HepG2 (cell line): ENCODE data around the gene CAP2. TPM values are rescaled to one million over a fixed set of nuclear protein-coding genes. Genes with fewer than 3 reads are reported as not detected.

Experiments
- GATAD2A ChIP-seq: IDR thresholded peaks from 2 replicates; pipeline ENCODE4 v1.6.1; 2016
- GTF3A ChIP-seq: sonication (generic); formaldehyde crosslinking; conservative IDR thresholded peaks from 2 replicates; pipeline ENCODE4 v1.4.0; 2020; ENCODE audit warnings: mild to moderate bottlenecking, missing genetic modification reagents
- HDAC6 ChIP-seq: fragments of 200-600 bp; sonication (generic); IDR thresholded peaks from 2 replicates; pipeline ENCODE4 v1.7.0; 2017; ENCODE audit warnings: mild to moderate bottlenecking, antibody characterized with exemption, low read length, low read depth
- MED1 ChIP-seq: sonication (generic); formaldehyde crosslinking; IDR thresholded peaks from 2 replicates; pipeline ENCODE4 v1.4.0; 2020; ENCODE audit warnings: missing genetic modification reagents
- NR2F6 ChIP-seq, 2 experiments: IDR thresholded peaks; 2 replicates each; pipeline ENCODE4 v1.6.1; 2016; ENCODE audit warnings: antibody characterized with exemption in 1 of 2, mild to moderate bottlenecking in 1 of 2
- NR3C1 ChIP-seq: sonication (generic); formaldehyde crosslinking; IDR thresholded peaks from 2 replicates; pipeline ENCODE4 v1.4.0; 2020; ENCODE audit warnings: missing genetic modification reagents
- SALL1 ChIP-seq: sonication (generic); formaldehyde crosslinking; IDR thresholded peaks from 2 replicates; pipeline ENCODE4 v1.8.0; 2022; ENCODE audit warnings: mild to moderate bottlenecking, missing genetic modification reagents
- STAG1 ChIP-seq: sonication (generic); formaldehyde crosslinking; IDR thresholded peaks from 2 replicates; pipeline ENCODE4 v1.4.0; 2020; ENCODE audit warnings: missing genetic modification reagents
- XRCC5 ChIP-seq: fragments of 200-400 bp; formaldehyde crosslinking; optimal IDR thresholded peaks from 2 replicates; pipeline ENCODE3; 2017; ENCODE audit warnings: mild to moderate bottlenecking, low read length
- ZNF264 ChIP-seq: sonication (generic); formaldehyde crosslinking; IDR thresholded peaks from 2 replicates; pipeline ENCODE4 v1.4.0; 2020; ENCODE audit warnings: missing genetic modification reagents
- polyA plus RNA-seq, 8 experiments: library from polyadenylated mRNA; depleted of rRNA in 3 of 8; stranded (reverse) in 7 of 8; unstranded in 1 of 8; fragments of >200 nt; fragmentation: Illumina TruSeq in 4 of 8; extraction: Trizol in 4 of 8; gene quantifications; 2 replicates each; pipeline versions ENCODE4 v1.2.1 to v1.2.3, GENCODE V29; 2011 to 2016; ENCODE audit warnings: low read depth in 4 of 8, missing spikeins in 1 of 8, mixed read lengths in 1 of 8; ENCODE audit not compliant: insufficient read depth in 1 of 8
- total RNA-seq, 5 experiments: library from RNA; depleted of rRNA; stranded (reverse); fragments of >200 nt; fragmentation: Illumina TruSeq; extraction: Trizol; gene quantifications; 2 replicates each; pipeline ENCODE4 v1.2.3, GENCODE V29; 2016; ENCODE audit warnings: low read depth in 1 of 5
- TF ChIP-seq, protein P1 (sequence below): sonication (generic); formaldehyde crosslinking; IDR thresholded peaks from 2 replicates; pipeline ENCODE4 v1.4.0; 2020; ENCODE audit warnings: missing genetic modification reagents
- TF ChIP-seq, protein P2 (sequence below): sonication (generic); formaldehyde crosslinking; conservative IDR thresholded peaks from 2 replicates; pipeline ENCODE4 v1.8.0; 2022; ENCODE audit warnings: mild to moderate bottlenecking, moderate library complexity, missing genetic modification reagents
- TF ChIP-seq, protein P3 (sequence below): sonication (generic); formaldehyde crosslinking; IDR thresholded peaks from 2 replicates; pipeline ENCODE4 v1.4.0; 2020; ENCODE audit warnings: missing genetic modification reagents

The CAP2 gene
- total and polyA plus RNA-seq, 2 of the 13 experiments (the other 11 are each of a cell fraction or from before 2014, with no cell fraction given), result 7.9 to 53.1 TPM

DNA sequence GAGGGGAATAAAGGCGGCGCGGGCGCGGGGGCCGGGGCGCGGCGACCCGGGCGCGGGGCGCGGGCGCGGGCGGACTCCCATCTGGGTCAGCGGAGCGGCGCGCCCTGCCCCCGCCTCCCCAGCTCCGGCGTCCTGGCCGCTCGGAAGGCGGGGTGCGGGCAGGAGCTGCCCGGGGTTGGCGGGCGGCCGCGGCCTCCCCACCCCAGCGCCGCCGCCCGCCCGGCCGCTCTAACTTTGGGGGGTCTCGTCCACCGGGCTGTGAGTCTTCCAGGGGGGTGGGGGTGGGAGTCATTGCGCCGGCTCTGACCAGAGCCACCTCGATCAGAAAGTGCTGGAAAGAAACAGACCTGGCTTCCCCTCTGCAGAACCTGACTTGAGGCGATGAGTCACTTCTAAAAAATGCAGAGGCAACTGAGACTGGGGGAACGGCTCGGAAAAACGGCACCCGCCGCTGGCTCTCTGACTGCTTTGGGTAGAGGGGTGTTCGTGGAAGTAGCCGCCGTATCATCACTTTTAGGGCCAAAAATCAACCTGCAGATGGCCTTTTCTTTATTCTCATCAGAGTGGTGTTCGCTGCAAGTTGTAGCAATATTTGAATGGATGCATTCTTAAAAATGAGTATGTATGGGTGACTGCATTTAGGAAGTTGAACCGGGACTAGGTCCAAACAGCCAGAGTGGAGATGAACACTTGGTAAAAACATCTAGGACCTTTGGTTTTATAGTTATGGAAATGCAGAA, 667 bp downstream of the CAP2 start (continued):
- TF ChIP-seq, protein P1, sequence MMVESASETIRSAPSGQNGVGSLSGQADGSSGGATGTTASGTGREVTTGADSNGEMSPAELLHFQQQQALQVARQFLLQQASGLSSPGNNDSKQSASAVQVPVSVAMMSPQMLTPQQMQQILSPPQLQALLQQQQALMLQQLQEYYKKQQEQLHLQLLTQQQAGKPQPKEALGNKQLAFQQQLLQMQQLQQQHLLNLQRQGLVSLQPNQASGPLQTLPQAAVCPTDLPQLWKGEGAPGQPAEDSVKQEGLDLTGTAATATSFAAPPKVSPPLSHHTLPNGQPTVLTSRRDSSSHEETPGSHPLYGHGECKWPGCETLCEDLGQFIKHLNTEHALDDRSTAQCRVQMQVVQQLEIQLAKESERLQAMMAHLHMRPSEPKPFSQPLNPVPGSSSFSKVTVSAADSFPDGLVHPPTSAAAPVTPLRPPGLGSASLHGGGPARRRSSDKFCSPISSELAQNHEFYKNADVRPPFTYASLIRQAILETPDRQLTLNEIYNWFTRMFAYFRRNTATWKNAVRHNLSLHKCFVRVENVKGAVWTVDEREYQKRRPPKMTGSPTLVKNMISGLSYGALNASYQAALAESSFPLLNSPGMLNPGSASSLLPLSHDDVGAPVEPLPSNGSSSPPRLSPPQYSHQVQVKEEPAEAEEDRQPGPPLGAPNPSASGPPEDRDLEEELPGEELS (CRISPR knock-in tag), result 0 out of 2 replicates have a peak, but pooled peaks have one; percentile 12
- no peak for TF ChIP-seq HDAC6
- TF ChIP-seq NR3C1 (CRISPR knock-in tag), result no peak
- no peak for TF ChIP-seq ZNF264 (CRISPR knock-in tag)
- 0 out of 2 replicates have a peak, but pooled peaks have one; percentile 16 for TF ChIP-seq SALL1 (CRISPR knock-in tag)
- TF ChIP-seq MED1 (CRISPR knock-in tag), result peak; percentile 29; the same call in 1 of the 2 replicates
- TF ChIP-seq, protein P2, sequence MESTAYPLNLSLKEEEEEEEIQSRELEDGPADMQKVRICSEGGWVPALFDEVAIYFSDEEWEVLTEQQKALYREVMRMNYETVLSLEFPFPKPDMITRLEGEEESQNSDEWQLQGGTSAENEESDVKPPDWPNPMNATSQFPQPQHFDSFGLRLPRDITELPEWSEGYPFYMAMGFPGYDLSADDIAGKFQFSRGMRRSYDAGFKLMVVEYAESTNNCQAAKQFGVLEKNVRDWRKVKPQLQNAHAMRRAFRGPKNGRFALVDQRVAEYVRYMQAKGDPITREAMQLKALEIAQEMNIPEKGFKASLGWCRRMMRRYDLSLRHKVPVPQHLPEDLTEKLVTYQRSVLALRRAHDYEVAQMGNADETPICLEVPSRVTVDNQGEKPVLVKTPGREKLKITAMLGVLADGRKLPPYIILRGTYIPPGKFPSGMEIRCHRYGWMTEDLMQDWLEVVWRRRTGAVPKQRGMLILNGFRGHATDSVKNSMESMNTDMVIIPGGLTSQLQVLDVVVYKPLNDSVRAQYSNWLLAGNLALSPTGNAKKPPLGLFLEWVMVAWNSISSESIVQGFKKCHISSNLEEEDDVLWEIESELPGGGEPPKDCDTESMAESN (CRISPR knock-in tag), result 0 out of 2 replicates have a peak, but pooled peaks have one; percentile 1
- TF ChIP-seq, protein P3, sequence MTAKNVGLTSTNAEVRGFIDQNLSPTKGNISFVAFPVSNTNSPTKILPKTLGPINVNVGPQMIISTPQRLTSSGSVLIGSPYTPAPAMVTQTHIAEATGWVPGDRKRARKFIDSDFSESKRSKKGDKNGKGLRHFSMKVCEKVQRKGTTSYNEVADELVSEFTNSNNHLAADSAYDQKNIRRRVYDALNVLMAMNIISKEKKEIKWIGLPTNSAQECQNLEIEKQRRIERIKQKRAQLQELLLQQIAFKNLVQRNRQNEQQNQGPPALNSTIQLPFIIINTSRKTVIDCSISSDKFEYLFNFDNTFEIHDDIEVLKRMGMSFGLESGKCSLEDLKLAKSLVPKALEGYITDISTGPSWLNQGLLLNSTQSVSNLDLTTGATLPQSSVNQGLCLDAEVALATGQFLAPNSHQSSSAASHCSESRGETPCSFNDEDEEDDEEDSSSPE (CRISPR knock-in tag), result no peak
- TF ChIP-seq STAG1 (CRISPR knock-in tag), result no peak
- peak; percentile 46; the same call in 1 of the 2 replicates for TF ChIP-seq GATAD2A (CRISPR knock-in tag)
- TF ChIP-seq GTF3A (CRISPR knock-in tag), result no peak
- peak; percentile 37 for TF ChIP-seq XRCC5
- TF ChIP-seq NR2F6 (IDR thresholded peaks at IDR 0.05), result no peak
- TF ChIP-seq NR2F6 (CRISPR knock-in tag; IDR thresholded peaks at IDR 0.05), result 0 out of 2 replicates have a peak, but pooled peaks have one; percentile 14
